Gastrocnemius medialis (tissue), 4 donors: ENCODE data around the gene SLC6A20. TPM values are rescaled to one million over a fixed set of nuclear protein-coding genes. Genes with fewer than 3 reads are reported as not detected.

Source experiments
- ATAC-seq, 2 donors: fragments of 150-250 bp; one replicate each; pipeline ENCODE4 v1.9.1; 2016
- DNase-seq, 2 donors: peaks; one replicate each; pipeline ENCODE4 v3.0.0-alpha.2; 2019
- H3K27ac ChIP-seq, 4 donors: fragments of 200-600 bp; sonication (generic); 1 replicate in 1 of 4; 2 replicates in 3 of 4; pipeline ENCODE4 v1.5.1; 2016 to 2018; ENCODE audit warnings: mild to moderate bottlenecking in 2 of 4, moderate library complexity in 1 of 4
- H3K27me3 ChIP-seq, 3 donors: fragments of 200-600 bp; sonication (generic) in 2 of 3; 1 replicate in 1 of 3; 2 replicates in 2 of 3; pipeline versions ENCODE4 v1.5.1 to v1.6.0; 2016 to 2019; ENCODE audit warnings: mild to moderate bottlenecking in 1 of 3, moderate library complexity in 1 of 3
- H3K36me3 ChIP-seq, 2 donors: fragments of 200-600 bp; sonication (generic) in 1 of 2; one replicate each; pipeline ENCODE4 v1.5.1; 2017 to 2018
- H3K4me1 ChIP-seq, 2 donors: fragments of 200-600 bp; sonication (generic) in 1 of 2; one replicate each; pipeline ENCODE4 v1.5.1; 2016 to 2017; ENCODE audit warnings: mild to moderate bottlenecking in 2 of 2
- H3K4me3 ChIP-seq, 4 donors: fragments of 200-600 bp; sonication (generic) in 3 of 4; 1 replicate in 1 of 4; 2 replicates in 3 of 4; pipeline ENCODE4 v1.5.1; 2016 to 2019; ENCODE audit warnings: mild to moderate bottlenecking in 2 of 4
- H3K9me3 ChIP-seq, 3 donors: fragments of 200-600 bp; sonication (generic) in 2 of 3; 1 replicate in 1 of 3; 2 replicates in 2 of 3; pipeline ENCODE4 v1.5.1; 2016 to 2019
- POLR2A ChIP-seq, 2 donors: fragments of 450-650 bp; IDR thresholded peaks; one replicate each; pipeline ENCODE4 v1.6.1; 2017; ENCODE audit warnings: antibody characterized with exemption in 2 of 2, mild to moderate bottlenecking in 2 of 2, moderate library complexity in 2 of 2
- in situ Hi-C, 4 donors: fragments of 200-750 bp; cut with MboI; loops; one replicate each; pipeline versions ENCODE4 v1.15.0 to v1.8.0; 2017; ENCODE audit warnings: low sequenced_read_pairs in 4 of 4
- intact Hi-C: fragments of 100-400 bp; cut with DNase I; formaldehyde crosslinking; loops from one replicate; pipeline ENCODE4 v1.15.1; 2023; ENCODE audit warnings: low total_unique reads
- total RNA-seq, 4 donors: library from RNA; depleted of rRNA; stranded (reverse); fragments of >200 nt; gene quantifications; one replicate each; pipeline versions ENCODE4 v1.1.0 to v1.2.3, GENCODE V29; 2016
- TF ChIP-seq, protein P1 (sequence below), 5 experiments: fragments of 450-650 bp in 3 of 5; fragments of 200-600 bp in 2 of 5; sonication (generic) in 2 of 5; IDR thresholded peaks in 4 of 5; conservative IDR thresholded peaks in 1 of 5; 1 replicate in 4 of 5; 2 replicates in 1 of 5; pipeline ENCODE4 v1.5.1; 2016 to 2019; ENCODE audit warnings: antibody characterized with exemption in 5 of 5, mild to moderate bottlenecking in 3 of 5, moderate library complexity in 3 of 5

The SLC6A20 gene
- total RNA-seq, 4 donors from 2014 or later = 0.49 to 1.5 (median 0.64) TPM

- no peaks in the 10 kb centered on the region for H3K36me3 ChIP-seq
- peaks cover 14 to 35% (median 25%) of the 10 kb centered on the region in 3 donors for H3K27me3 ChIP-seq
- peaks cover 0 to 6% of the 10 kb centered on the region in 2 donors for H3K4me1 ChIP-seq
- TF ChIP-seq POLR2A (IDR thresholded peaks at IDR 0.05) = no peak
- TF ChIP-seq, protein P1, sequence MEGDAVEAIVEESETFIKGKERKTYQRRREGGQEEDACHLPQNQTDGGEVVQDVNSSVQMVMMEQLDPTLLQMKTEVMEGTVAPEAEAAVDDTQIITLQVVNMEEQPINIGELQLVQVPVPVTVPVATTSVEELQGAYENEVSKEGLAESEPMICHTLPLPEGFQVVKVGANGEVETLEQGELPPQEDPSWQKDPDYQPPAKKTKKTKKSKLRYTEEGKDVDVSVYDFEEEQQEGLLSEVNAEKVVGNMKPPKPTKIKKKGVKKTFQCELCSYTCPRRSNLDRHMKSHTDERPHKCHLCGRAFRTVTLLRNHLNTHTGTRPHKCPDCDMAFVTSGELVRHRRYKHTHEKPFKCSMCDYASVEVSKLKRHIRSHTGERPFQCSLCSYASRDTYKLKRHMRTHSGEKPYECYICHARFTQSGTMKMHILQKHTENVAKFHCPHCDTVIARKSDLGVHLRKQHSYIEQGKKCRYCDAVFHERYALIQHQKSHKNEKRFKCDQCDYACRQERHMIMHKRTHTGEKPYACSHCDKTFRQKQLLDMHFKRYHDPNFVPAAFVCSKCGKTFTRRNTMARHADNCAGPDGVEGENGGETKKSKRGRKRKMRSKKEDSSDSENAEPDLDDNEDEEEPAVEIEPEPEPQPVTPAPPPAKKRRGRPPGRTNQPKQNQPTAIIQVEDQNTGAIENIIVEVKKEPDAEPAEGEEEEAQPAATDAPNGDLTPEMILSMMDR (IDR thresholded peaks at IDR 0.05 in 4 of 5, conservative IDR thresholded peaks at IDR 0.05 in 1 of 5) = no peak
- intact Hi-C loops (no loop called here), in situ Hi-C loops (no loop called here)
- no peak for ATAC-seq
- H3K9me3 ChIP-seq = no peaks in the 10 kb centered on the region
- no peak for DNase-seq
- H3K4me3 ChIP-seq = peak overlapping the region; percentile 49 to 71 (median 61)
- H3K27ac ChIP-seq = no peak overlapping the region
Measured at GRCh38 chr3:45795509-45795881, 841 bp downstream of the SLC6A20 start.

- in situ Hi-C loops (no loop called here), intact Hi-C loops (no loop called here)
- Histone ChIP-seq H3K4me1 (peaks cover 0 to 6% of the 10 kb centered on the region in 2 donors), H3K4me3 (no peak overlapping the region), H3K27me3 (peaks cover 14 to 35% (median 25%) of the 10 kb centered on the region in 3 donors), H3K36me3 (no peaks in the 10 kb centered on the region), H3K9me3 (no peaks in the 10 kb centered on the region), H3K27ac (no peak overlapping the region)
- DNase-seq = no peak
- TF ChIP-seq, protein P1 (IDR thresholded peaks at IDR 0.05 in 4 of 5, conservative IDR thresholded peaks at IDR 0.05 in 1 of 5) = no peak
- no peak for TF ChIP-seq POLR2A (IDR thresholded peaks at IDR 0.05)
- no peak for ATAC-seq
Measured at GRCh38 chr3:45794660-45795059, 1.7 kb downstream of the SLC6A20 start.

GRCh38 chr3:45794177-45794560 lies 2.2 kb downstream of the SLC6A20 start:
- H3K27ac ChIP-seq = no peak overlapping the region
- no peak overlapping the region for H3K4me3 ChIP-seq
- no peaks in the 10 kb centered on the region for H3K9me3 ChIP-seq
- ATAC-seq (no peak), DNase-seq (no peak)
- in situ Hi-C loops (no loop called here), intact Hi-C loops (no loop called here)
- H3K36me3 ChIP-seq = no peaks in the 10 kb centered on the region
- peaks cover 0 to 6% of the 10 kb centered on the region in 2 donors for H3K4me1 ChIP-seq
- H3K27me3 ChIP-seq = peaks cover 14 to 35% (median 25%) of the 10 kb centered on the region in 3 donors
- TF ChIP-seq POLR2A (IDR thresholded peaks at IDR 0.05) = no peak
- TF ChIP-seq, protein P1 (IDR thresholded peaks at IDR 0.05 in 4 of 5, conservative IDR thresholded peaks at IDR 0.05 in 1 of 5) = no peak

DNA sequence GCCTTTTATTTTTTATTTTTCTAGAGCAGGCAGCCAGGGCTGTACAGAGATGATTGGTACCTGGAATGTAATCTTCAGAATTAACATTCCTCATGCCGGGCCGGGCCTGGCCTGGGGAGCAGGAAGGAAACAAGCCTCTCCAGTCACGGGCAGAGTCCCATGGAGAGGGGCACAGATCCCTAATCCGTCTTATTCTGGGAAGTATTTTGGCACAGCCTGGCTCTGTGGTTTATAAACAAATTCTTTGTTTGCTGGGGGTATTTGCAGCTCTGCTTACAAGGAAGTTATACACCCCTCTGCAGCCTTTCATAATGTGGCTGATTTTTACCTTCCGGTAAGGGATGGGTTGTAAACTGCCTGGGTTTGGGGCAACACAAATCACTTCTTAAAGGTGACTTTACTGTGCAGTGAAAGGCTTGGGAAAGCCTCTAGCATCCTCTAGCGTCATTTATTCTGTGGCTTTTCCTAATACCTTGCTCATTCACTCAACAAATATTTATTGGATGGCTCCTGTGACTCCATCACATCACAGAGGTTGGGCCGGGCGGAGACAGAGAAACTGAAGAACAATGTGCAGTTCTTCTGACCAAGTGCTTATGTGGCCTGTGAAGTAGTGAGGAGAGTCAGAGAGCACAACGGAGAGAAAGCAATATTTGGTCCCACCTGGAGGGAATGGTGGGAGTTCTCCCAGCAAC lies 2.7 kb downstream of the SLC6A20 start:
- no peak overlapping the region for H3K4me3 ChIP-seq
- TF ChIP-seq, protein P1 (IDR thresholded peaks at IDR 0.05 in 4 of 5, conservative IDR thresholded peaks at IDR 0.05 in 1 of 5) = no peak
- TF ChIP-seq POLR2A (IDR thresholded peaks at IDR 0.05) = no peak

More for the DNA sequence above, 2.7 kb downstream of the SLC6A20 start:
- Histone ChIP-seq H3K27ac (no peak overlapping the region), H3K36me3 (no peaks in the 10 kb centered on the region), H3K27me3 (peaks cover 14 to 35% (median 25%) of the 10 kb centered on the region in 3 donors), H3K4me1 (peaks cover 0 to 6% of the 10 kb centered on the region in 2 donors), H3K9me3 (no peaks in the 10 kb centered on the region)
- intact Hi-C loops (no loop called here), in situ Hi-C loops (no loop called here)
- no peak for ATAC-seq
- no peak for DNase-seq
